K562 treated with DMSO at 1 percent for 4 hours (cell line): Measurements from ENCODE around the gene GALNT8. TPM values are rescaled to one million over a fixed set of nuclear protein-coding genes. Genes with fewer than 3 reads are reported as not detected.

Source experiments
- total RNA-seq: library from RNA; unstranded; fragments of 300-600 nt; gene quantifications from 2 replicates; pipeline ENCODE4 v1.2.3, GENCODE V29; 2022; ENCODE audit not compliant: insufficient read depth

The GALNT8 gene
- total RNA-seq: not detected in 2 replicates

GRCh38 chr12:4719821-4720636 is at the start of gene GALNT8:
Gene GALNT8 (plus strand): TSS chr12:4720400. CDS start chr12:4720678, 278 bp downstream.

Other genes with a start within 250 kb of the GALNT8 start
- 35.9 and 46.5 TPM in 2 replicates for gene RAD51AP1, start 181.5 kb upstream of the GALNT8 start, total RNA-seq
- gene DYRK4, start 158.2 kb upstream of the GALNT8 start, total RNA-seq: 5.7 and 11.7 TPM in 2 replicates
- gene AKAP3, start 71.3 kb upstream of the GALNT8 start, total RNA-seq: 1.9 and 2.1 TPM in 2 replicates
- gene NDUFA9, start 71.3 kb upstream of the GALNT8 start, total RNA-seq: 18.6 and 22.1 TPM in 2 replicates
- gene KCNA1, start 189.5 kb downstream of the GALNT8 start, total RNA-seq: not detected in 2 replicates